H1 (cell line): Measurements from ENCODE around the gene HLA-F. TPM values are rescaled to one million over a fixed set of nuclear protein-coding genes. Genes with fewer than 3 reads are reported as not detected.

Experiments
- BACH1 ChIP-seq: IDR thresholded peaks from 2 replicates; pipeline ENCODE4 v1.6.1; 2012; ENCODE audit warnings: low read length, improper control_type of control experiment
- CEBPB ChIP-seq: IDR thresholded peaks from 2 replicates; pipeline ENCODE4 v1.6.1; 2012; ENCODE audit warnings: low read depth, low read length
- CTCF ChIP-seq, 3 experiments: IDR thresholded peaks; 1 replicate in 2 of 3; 2 replicates in 1 of 3; pipeline versions ENCODE4 v1.5.1 to v1.6.1; 2011; ENCODE audit warnings: low read length in 3 of 3, mild to moderate bottlenecking in 3 of 3, inconsistent platforms in 2 of 3, low read depth in 1 of 3, moderate library complexity in 1 of 3; ENCODE audit not compliant: insufficient read depth in 1 of 3; ENCODE audit errors: control extremely low read depth in 1 of 3
- EGR1 ChIP-seq: IDR thresholded peaks from 2 replicates; pipeline ENCODE4 v1.6.1; 2011; ENCODE audit warnings: low read depth, low read length, borderline replicate concordance
- SAP30 ChIP-seq: fragments of 300-600 bp; sonication (generic); IDR thresholded peaks from 2 replicates; pipeline ENCODE4 v1.7.1; 2012; ENCODE audit warnings: low read length, moderate library complexity, mild to moderate bottlenecking, inconsistent platforms; ENCODE audit not compliant: insufficient read depth, insufficient replicate concordance
- polyA plus RNA-seq, 7 experiments: library from polyadenylated mRNA; depleted of rRNA in 3 of 7; stranded (reverse) in 5 of 7; unstranded in 2 of 7; fragments of >200 nt in 5 of 7; fragments of 200-250 nt in 2 of 7; gene quantifications; 1 replicate in 5 of 7; 2 replicates in 1 of 7; 4 replicates in 1 of 7; pipeline versions ENCODE4 v1.2.1 to v1.2.3, GENCODE V29; 2011 to 2013; ENCODE audit warnings: missing spikeins in 2 of 7, mixed read lengths in 2 of 7
- total RNA-seq: library from RNA; stranded (reverse); fragmentation: NEBNext Ultra II Directional; extraction: Animal tissue kit (Norgen Biotek cat#: 25700); gene quantifications from 2 replicates; pipeline ENCODE4 v1.2.1, GENCODE V29; 2021

HLA-F gene
- total and polyA plus RNA-seq, 2 of the 8 experiments (the other 6 are each of a cell fraction or from before 2014, with no cell fraction given): 9.6 to 11.7 TPM

- no peak for TF ChIP-seq SAP30
- no peak for TF ChIP-seq CEBPB
- TF ChIP-seq CTCF (IDR thresholded peaks at IDR 0.05; ENCODE audit: control extremely low read depth in 1 of 3, insufficient read depth in 1 of 3, low read depth in 1 of 3, low read length in 3 of 3): no peak
- no peak for TF ChIP-seq BACH1
- TF ChIP-seq EGR1: no peak
These were observed 26.4 kb downstream of the HLA-F start (continued) for GRCh38 chr6:29749668-29750067.
